ENCODE data around the gene NXT1.

DNA sequence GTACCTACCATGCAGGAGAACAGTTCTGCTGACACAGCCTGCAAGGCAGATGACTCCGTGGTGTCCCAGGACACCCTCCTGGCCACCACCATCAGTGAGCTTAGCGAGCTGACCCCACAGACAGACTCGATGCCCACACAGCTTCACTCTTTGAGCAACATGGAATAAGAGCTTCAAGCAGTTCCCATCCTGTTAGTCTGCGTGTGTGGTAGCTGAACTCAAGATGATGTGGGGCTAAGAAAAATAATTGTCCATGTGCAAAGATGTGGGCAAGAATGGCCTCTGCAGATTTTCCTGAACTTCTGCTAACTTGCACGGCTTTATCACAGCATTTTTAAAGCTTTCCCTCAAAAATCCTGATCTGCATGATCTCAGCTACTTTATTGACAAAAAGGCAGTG lies 19.7 kb downstream of the NXT1 start:
- no peak for TF ChIP-seq POLR2A (IDR thresholded peaks at IDR 0.05)
- no peak for TF ChIP-seq CTCF (IDR thresholded peaks at IDR 0.05)
- TF ChIP-seq POLR2AphosphoS5 (IDR thresholded peaks at IDR 0.05), result no peak
- no peak for TF ChIP-seq EP300 (IDR thresholded peaks at IDR 0.05; ENCODE audit: low read depth)

All from transverse colon (tissue), 4 donors.